Measurements from ENCODE around the gene CAMK2B.

Gene CAMK2B

DNA sequence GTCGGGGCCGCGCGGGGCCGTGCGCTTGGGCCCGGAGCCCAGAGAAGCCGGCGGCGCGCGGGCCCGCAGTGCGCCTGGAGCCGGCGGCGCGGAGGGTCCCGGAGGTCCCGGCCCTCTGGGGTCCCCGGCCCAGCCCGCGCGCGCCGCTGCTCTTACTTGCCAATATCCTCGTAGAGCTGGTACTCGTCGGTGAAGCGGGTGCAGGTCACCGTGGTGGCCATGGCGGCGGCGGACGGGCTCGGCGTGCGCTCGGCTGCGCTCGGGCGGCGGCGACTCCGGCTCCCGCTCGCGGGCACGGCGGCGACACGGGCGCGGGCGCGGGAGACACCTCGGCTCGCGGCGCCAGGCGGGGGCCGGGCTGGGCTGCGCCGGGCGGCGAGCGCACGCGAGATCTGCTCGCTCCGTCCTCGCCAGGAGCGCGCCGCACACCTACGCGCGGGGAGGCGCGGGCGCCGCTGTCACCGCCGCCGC is at the start of gene CAMK2B:
CAMK2B (minus strand) TSS at position 394 of the 471 bp plus-strand sequence; CDS start at position 221, 173 bp downstream.
- H3K27me3 ChIP-seq (ENCODE audit: control insufficient read depth in 1 of 2, insufficient read depth in 2 of 2, low read length in 2 of 2): peaks cover 7 to 28% of the 10 kb centered on the region in 2 donors
- H3K27ac ChIP-seq (ENCODE audit: low read depth, low read length): no peak within 1 kb of the TSS
- no peaks in the 10 kb centered on the region for H3K36me3 ChIP-seq (ENCODE audit: insufficient read depth, low read length)
- H3K4me3 ChIP-seq (ENCODE audit: low read depth in 1 of 2, low read length in 2 of 2): no peak within 1 kb of the TSS
- H3K9ac ChIP-seq (ENCODE audit: low read length): no peak within 1 kb of the TSS
- no peaks in the 10 kb centered on the region for H3K9me3 ChIP-seq (ENCODE audit: low read length)
- H3K4me1 ChIP-seq (ENCODE audit: insufficient read depth, low read length): no peaks in the 10 kb centered on the region

DNA sequence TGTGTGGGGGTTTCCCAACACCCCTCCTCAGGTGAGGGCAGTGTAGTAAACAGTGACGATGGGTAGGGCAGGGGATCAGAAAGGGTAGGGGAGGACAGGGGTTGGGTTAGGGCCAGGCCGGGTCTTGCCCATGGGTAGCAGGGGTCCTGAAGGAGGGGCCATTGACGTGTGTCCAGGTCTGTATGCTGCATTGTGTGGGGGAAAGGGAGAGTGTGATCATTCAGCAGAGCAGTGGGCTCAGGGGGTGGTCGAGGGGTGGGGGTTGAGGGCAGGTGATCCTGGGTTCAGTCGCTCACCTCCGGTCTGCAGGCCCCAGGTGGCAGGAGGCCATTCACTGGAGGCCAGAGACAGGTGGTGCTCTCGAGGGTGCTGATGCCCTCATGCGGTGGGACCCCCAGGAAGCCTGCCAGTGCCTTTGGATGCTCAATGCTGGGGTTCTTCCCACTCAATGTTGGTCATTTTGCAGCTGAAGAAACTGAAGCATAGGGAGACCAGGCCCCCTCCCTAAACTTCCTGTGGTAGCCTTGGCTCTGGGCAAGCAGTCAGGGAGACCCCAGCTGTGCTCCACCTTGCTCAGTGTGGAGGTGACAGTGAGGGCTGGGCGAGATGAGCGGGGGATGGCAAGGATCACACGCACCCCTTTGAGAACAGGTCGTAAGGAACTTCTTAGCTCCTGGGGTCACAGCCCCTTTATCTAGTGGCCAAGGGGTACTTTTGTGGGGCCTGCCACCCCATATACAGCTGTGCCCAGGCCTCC is 48.8 kb upstream of the CAMK2B start:
- Histone ChIP-seq H3K9ac (ENCODE audit: low read length) (no peak overlapping the region), H3K27ac (ENCODE audit: low read depth, low read length) (no peak overlapping the region), H3K4me1 (ENCODE audit: insufficient read depth, low read length) (no peaks in the 10 kb centered on the region), H3K4me3 (ENCODE audit: low read depth in 1 of 2, low read length in 2 of 2) (no peak overlapping the region), H3K9me3 (ENCODE audit: low read length) (no peaks in the 10 kb centered on the region), H3K36me3 (ENCODE audit: insufficient read depth, low read length) (no peaks in the 10 kb centered on the region), H3K27me3 (ENCODE audit: control insufficient read depth in 1 of 2, insufficient read depth in 2 of 2, low read length in 2 of 2) (peaks cover 0 to 5% of the 10 kb centered on the region in 2 donors)

DNA sequence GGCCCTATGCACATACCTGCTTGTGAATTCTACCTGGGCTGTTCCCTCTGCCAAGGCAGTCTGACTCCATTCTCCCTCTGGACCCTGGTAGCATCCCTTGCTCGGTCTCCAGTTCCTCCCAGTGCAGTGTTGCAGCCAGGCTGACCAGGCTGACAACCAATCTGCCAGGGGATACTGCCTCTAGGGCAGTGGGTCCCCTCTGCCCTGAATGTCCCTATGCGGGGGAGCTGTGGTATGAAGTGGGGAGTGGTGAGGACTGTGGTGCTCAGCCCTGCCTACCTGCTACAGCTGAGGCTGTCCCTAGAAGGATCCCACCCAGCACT is 48.0 kb upstream of the CAMK2B start:
- no peak overlapping the region for H3K27ac ChIP-seq (ENCODE audit: low read depth, low read length)

DNA sequence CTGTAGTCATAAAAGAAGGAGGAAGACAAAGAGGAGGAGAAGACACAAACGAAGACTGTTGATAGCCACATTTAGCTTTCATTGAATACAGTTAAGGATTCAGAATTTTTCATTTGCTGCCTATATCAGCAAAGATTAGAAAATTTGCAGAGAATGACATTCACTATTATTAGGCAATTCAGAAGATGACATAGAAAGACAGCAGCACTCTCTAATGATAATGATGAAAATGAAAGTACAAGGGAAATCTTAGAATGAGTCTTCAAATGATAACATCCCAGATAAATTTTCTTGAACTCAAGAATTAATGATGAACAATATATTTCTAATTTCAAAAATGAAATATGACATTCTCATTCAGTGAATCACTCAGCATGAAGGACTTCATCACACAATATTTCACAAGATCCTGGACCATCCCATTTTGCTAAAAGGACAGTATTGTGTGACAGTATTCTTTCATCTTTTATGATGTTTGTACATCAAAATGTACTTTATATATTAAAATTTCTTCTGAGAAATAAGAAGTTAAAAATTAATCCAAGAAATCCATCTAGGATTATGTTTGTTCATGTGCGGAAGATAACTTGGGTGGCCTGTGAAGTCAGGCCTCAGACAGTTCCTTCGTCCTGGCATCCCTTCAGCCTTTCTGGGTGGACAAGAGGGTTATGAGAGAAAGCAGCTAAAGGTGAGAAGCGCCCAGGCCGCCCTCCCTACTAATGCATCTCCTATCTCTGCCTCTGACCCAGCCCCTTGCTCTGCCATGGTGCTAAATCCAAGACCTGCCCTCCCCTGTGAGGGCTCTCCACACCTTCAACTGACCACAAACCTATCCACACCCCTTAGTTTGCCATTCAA is 47.4 kb upstream of the CAMK2B start:
- no peaks in the 10 kb centered on the region for H3K9me3 ChIP-seq (ENCODE audit: low read length)
- H3K4me3 ChIP-seq (ENCODE audit: low read depth in 1 of 2, low read length in 2 of 2): no peak overlapping the region
- no peaks in the 10 kb centered on the region for H3K36me3 ChIP-seq (ENCODE audit: insufficient read depth, low read length)
- no peaks in the 10 kb centered on the region for H3K4me1 ChIP-seq (ENCODE audit: insufficient read depth, low read length)
- H3K27ac ChIP-seq (ENCODE audit: low read depth, low read length): no peak overlapping the region
- no peak overlapping the region for H3K9ac ChIP-seq (ENCODE audit: low read length)
- peaks cover 0 to 5% of the 10 kb centered on the region in 2 donors for H3K27me3 ChIP-seq (ENCODE audit: control insufficient read depth in 1 of 2, insufficient read depth in 2 of 2, low read length in 2 of 2)

More for the DNA sequence above, 48.0 kb upstream of the CAMK2B start:
- Histone ChIP-seq H3K4me3 (ENCODE audit: low read depth in 1 of 2, low read length in 2 of 2) (no peak overlapping the region), H3K9me3 (ENCODE audit: low read length) (no peaks in the 10 kb centered on the region), H3K27me3 (ENCODE audit: control insufficient read depth in 1 of 2, insufficient read depth in 2 of 2, low read length in 2 of 2) (peaks cover 0 to 5% of the 10 kb centered on the region in 2 donors), H3K36me3 (ENCODE audit: insufficient read depth, low read length) (no peaks in the 10 kb centered on the region), H3K4me1 (ENCODE audit: insufficient read depth, low read length) (no peaks in the 10 kb centered on the region), H3K9ac (ENCODE audit: low read length) (no peak overlapping the region)

DNA sequence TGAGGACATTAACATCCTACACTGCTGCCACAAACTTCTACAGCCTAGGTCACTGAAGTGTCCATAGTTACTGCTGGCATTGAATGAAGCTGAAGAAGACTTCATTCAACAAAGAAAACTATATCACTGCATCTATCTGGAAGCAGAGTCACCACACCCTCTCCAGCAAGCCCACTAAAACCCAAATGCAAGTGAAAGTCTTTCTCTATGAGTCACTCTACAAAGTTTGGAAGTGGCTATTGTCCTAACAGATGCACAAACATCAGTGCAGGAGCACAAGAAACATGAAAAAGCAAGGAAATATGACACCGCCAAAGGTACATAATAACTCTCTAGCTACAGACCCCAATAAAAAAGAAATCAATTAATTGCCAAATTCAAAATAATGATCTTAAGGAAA is 43.5 kb upstream of the CAMK2B start:
- Histone ChIP-seq H3K27me3 (ENCODE audit: control insufficient read depth in 1 of 2, insufficient read depth in 2 of 2, low read length in 2 of 2) (no peaks in the 10 kb centered on the region), H3K27ac (ENCODE audit: low read depth, low read length) (no peak overlapping the region), H3K9ac (ENCODE audit: low read length) (no peak overlapping the region), H3K4me1 (ENCODE audit: insufficient read depth, low read length) (no peaks in the 10 kb centered on the region), H3K9me3 (ENCODE audit: low read length) (no peaks in the 10 kb centered on the region), H3K4me3 (ENCODE audit: low read depth in 1 of 2, low read length in 2 of 2) (no peak overlapping the region), H3K36me3 (ENCODE audit: insufficient read depth, low read length) (no peaks in the 10 kb centered on the region)

DNA sequence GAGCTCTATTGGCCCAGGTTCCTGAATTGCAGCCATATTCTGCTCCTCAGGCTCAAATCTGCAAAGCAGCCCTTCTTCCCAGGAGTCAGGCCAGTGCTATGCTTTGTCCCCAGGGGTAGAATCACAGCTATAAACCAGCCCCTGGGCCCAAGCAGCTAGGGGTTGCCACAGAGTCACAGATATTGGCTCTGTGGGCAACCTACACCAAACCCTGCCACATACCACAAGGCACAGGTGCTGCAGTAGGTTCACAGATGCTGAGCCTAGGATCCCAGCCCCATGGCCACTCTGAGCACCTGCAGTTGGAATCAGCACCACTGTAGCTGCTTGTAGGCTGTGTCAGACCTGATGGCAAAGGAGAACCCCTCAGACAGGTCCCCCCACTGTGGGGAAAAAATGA is 43.1 kb upstream of the CAMK2B start:
- H3K27me3 ChIP-seq (ENCODE audit: control insufficient read depth in 1 of 2, insufficient read depth in 2 of 2, low read length in 2 of 2): no peaks in the 10 kb centered on the region
- no peak overlapping the region for H3K4me3 ChIP-seq (ENCODE audit: low read depth in 1 of 2, low read length in 2 of 2)
- H3K9ac ChIP-seq (ENCODE audit: low read length): no peak overlapping the region
- no peaks in the 10 kb centered on the region for H3K36me3 ChIP-seq (ENCODE audit: insufficient read depth, low read length)
- no peak overlapping the region for H3K27ac ChIP-seq (ENCODE audit: low read depth, low read length)
- H3K4me1 ChIP-seq (ENCODE audit: insufficient read depth, low read length): no peaks in the 10 kb centered on the region
- no peaks in the 10 kb centered on the region for H3K9me3 ChIP-seq (ENCODE audit: low read length)

DNA sequence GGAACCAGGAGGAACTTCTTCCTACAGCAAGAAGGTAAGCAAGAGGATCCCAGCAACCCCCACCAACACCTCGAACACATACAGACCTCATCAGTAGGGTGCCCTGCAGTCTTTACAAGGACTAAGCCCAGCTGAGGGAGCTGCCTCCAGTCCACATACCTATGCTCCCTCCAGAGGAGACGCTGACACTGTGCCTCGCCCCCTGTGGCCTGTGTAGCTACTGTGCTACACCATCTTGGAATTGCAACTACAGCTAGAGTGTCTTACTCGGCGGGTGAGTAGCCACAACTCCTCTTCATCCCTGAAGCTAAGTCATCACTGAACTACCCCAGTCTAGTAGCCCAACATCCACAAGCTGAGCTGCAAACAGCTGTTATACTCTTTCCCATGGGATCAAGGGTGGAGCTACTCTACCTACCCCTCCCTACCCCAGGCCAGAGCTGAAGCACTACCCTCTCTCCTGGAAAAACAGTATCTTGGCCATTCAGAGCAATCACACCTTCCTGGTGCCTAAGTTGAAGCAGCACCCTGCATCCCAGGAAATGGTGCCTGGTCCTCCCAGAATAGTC is 42.2 kb upstream of the CAMK2B start:
- H3K36me3 ChIP-seq (ENCODE audit: insufficient read depth, low read length): no peaks in the 10 kb centered on the region
- H3K27me3 ChIP-seq (ENCODE audit: control insufficient read depth in 1 of 2, insufficient read depth in 2 of 2, low read length in 2 of 2): no peaks in the 10 kb centered on the region
- no peak overlapping the region for H3K4me3 ChIP-seq (ENCODE audit: low read depth in 1 of 2, low read length in 2 of 2)
- H3K27ac ChIP-seq (ENCODE audit: low read depth, low read length): no peak overlapping the region
- H3K9ac ChIP-seq (ENCODE audit: low read length): no peak overlapping the region
- H3K9me3 ChIP-seq (ENCODE audit: low read length): no peaks in the 10 kb centered on the region
- H3K4me1 ChIP-seq (ENCODE audit: insufficient read depth, low read length): no peaks in the 10 kb centered on the region

DNA sequence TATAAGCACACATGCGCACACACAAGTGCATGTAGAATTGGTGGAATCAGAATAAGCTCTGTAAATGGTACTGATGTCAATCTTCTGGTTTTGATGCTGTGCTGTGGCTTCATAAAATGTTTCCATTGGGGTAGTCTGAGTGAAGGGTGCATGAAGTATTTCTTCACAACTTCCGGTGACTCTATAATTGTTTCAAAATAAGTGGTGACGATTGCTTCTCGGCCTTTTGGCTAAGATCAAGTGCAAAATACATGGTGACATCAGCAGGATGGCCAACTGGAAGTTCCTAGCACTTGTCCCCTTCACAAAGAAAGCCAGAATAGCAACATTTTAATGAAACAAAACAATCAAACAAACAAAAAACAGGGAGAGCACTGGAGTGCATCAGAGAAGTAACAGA is 41.6 kb upstream of the CAMK2B start:
- no peak overlapping the region for H3K27ac ChIP-seq (ENCODE audit: low read depth, low read length)
- H3K4me3 ChIP-seq (ENCODE audit: low read depth in 1 of 2, low read length in 2 of 2): no peak overlapping the region
- no peaks in the 10 kb centered on the region for H3K36me3 ChIP-seq (ENCODE audit: insufficient read depth, low read length)
- no peak overlapping the region for H3K9ac ChIP-seq (ENCODE audit: low read length)
- H3K27me3 ChIP-seq (ENCODE audit: control insufficient read depth in 1 of 2, insufficient read depth in 2 of 2, low read length in 2 of 2): no peaks in the 10 kb centered on the region
- no peaks in the 10 kb centered on the region for H3K9me3 ChIP-seq (ENCODE audit: low read length)
- H3K4me1 ChIP-seq (ENCODE audit: insufficient read depth, low read length): no peaks in the 10 kb centered on the region

DNA sequence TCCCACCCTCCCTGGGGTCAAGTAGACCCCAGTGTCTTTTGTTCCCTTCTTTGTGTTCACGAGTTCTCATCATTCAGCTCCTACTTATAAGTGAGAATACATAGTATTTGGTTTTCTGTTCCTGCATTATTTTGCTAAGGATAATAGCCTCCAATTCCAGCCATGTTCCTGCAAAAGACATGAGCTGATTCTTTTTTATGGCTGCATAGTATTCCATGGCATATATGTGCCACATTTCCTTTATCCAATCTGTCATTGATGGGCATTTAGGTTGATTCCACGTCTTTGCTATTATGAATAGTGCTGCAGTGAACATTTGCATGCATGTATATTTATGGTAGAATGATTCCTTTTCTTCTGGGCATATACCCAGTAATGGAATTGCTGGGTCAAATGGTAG is 28.3 kb upstream of the CAMK2B start:
- no peak overlapping the region for H3K9ac ChIP-seq (ENCODE audit: low read length)
- H3K27ac ChIP-seq (ENCODE audit: low read depth, low read length): no peak overlapping the region
- no peak overlapping the region for H3K4me3 ChIP-seq (ENCODE audit: low read depth in 1 of 2, low read length in 2 of 2)
- no peaks in the 10 kb centered on the region for H3K27me3 ChIP-seq (ENCODE audit: control insufficient read depth in 1 of 2, insufficient read depth in 2 of 2, low read length in 2 of 2)
- H3K4me1 ChIP-seq (ENCODE audit: insufficient read depth, low read length): no peaks in the 10 kb centered on the region
- no peaks in the 10 kb centered on the region for H3K9me3 ChIP-seq (ENCODE audit: low read length)
- H3K36me3 ChIP-seq (ENCODE audit: insufficient read depth, low read length): no peaks in the 10 kb centered on the region

DNA sequence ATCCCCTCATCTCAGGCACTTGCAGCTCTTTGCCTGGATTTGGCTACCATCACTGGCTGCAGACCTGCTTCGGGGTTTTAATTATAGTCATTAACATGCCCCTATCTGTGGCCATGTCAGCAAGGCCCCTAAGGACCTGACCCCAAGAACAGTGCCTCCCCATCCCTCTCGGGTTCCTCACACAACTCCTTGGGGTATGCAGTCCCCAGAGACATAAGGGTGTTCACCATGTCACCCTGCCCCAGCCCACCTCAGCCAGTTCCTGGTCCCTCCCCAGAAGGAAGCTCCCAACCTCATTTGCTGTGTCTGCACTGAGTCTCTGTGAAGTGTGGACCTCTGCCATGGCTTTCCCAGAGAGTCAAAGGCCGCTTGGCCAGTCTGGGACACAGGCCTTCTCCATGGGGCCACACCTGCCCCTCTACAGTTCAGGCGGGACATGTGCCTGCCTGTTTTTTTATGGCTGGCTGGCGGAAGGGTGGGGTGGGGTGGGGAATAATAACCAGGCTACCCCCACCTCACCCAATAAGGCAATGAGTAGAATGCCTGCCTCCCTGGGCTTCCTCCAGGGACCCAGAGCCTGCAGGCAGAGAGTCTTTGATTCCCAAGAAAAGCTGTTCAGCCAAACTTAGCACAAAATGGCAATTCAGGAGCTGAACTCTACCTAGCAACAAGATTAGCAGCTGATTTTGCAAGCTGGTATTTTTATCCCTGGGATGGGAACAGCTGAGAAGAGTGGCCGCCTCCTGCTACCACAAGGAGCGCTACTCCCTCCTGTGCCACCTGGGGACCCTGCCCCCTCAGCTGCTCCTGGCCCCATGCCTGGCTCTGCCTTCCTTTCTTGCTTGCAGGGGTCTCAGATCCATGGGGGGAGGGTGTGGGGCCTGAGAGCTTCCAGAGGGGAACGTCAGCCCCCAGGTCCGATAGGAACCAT is 23.7 kb upstream of the CAMK2B start:
- H3K4me1 ChIP-seq (ENCODE audit: insufficient read depth, low read length): no peaks in the 10 kb centered on the region
- no peak overlapping the region for H3K9ac ChIP-seq (ENCODE audit: low read length)
- H3K4me3 ChIP-seq (ENCODE audit: low read depth in 1 of 2, low read length in 2 of 2): no peak overlapping the region
- H3K9me3 ChIP-seq (ENCODE audit: low read length): no peaks in the 10 kb centered on the region
- H3K27ac ChIP-seq (ENCODE audit: low read depth, low read length): no peak overlapping the region
- no peaks in the 10 kb centered on the region for H3K27me3 ChIP-seq (ENCODE audit: control insufficient read depth in 1 of 2, insufficient read depth in 2 of 2, low read length in 2 of 2)
- no peaks in the 10 kb centered on the region for H3K36me3 ChIP-seq (ENCODE audit: insufficient read depth, low read length)

DNA sequence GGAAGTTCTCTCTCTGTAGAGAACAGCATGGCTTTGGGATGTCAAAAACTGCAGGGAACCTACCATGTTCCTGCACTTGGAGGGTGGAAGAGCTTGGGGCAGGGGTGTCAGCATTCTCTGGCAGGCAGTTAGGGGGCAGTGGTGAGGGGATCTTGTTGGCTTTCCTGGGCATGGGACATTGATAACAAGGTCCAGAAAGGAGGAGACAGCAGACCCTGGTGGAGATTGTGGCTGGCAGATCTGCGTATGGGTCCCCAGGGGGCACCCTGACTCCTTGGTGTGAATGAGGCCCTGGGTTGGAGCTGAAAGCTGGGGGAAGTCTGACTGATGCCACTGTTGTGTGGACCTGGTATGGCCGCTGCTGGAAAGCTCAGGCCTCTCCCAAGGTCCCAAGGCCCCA is 22.9 kb upstream of the CAMK2B start:
- H3K9ac ChIP-seq (ENCODE audit: low read length): no peak overlapping the region
- H3K4me3 ChIP-seq (ENCODE audit: low read depth in 1 of 2, low read length in 2 of 2): no peak overlapping the region
- no peaks in the 10 kb centered on the region for H3K36me3 ChIP-seq (ENCODE audit: insufficient read depth, low read length)
- H3K9me3 ChIP-seq (ENCODE audit: low read length): no peaks in the 10 kb centered on the region
- no peaks in the 10 kb centered on the region for H3K4me1 ChIP-seq (ENCODE audit: insufficient read depth, low read length)
- H3K27ac ChIP-seq (ENCODE audit: low read depth, low read length): no peak overlapping the region
- no peaks in the 10 kb centered on the region for H3K27me3 ChIP-seq (ENCODE audit: control insufficient read depth in 1 of 2, insufficient read depth in 2 of 2, low read length in 2 of 2)
